ENCODE results near the gene QSOX1.
A peak's percentile ranks its signal among the peaks of the same experiment; 100 is the strongest.

QSOX1 gene

DNA sequence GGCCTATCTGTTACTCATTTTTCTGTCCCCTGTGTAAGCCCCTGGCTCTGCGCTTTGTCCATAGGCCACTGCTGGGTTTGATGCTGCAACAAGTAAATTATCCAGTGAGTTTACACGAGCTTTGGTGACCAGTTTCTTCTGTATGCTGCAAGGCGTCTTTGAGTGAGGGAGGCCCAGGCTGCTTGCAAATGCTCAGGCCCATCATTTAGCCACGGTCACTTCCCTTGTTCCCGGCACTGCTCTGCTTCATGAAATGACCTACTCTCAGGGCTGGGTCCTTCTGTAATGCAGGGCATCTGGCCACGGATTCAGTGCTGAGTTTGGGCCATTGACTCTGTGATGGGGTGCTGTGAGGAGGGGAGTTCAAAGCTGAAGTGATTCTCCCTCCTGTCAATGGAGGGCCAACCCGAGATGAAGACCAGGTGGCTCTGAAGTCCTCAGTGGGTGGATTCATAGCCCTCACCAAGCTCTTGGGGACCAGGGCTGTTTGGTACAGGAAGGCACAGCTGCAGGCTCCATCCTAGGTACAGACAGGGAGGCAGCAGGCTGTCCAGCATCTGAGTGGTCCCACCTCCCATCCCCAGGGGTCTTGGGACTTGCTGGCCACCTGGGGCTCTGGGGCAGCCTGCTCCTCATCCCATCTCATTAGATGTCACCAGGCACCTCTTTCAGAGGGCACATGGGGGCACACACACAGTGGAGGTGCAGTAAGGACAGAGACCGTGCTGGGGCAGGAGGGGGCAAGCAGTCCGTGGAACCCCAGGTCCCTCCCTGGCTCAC, 97.0 kb downstream of the QSOX1 start:
- no peak for DNase-seq (ENCODE audit: low spot score)

DNA sequence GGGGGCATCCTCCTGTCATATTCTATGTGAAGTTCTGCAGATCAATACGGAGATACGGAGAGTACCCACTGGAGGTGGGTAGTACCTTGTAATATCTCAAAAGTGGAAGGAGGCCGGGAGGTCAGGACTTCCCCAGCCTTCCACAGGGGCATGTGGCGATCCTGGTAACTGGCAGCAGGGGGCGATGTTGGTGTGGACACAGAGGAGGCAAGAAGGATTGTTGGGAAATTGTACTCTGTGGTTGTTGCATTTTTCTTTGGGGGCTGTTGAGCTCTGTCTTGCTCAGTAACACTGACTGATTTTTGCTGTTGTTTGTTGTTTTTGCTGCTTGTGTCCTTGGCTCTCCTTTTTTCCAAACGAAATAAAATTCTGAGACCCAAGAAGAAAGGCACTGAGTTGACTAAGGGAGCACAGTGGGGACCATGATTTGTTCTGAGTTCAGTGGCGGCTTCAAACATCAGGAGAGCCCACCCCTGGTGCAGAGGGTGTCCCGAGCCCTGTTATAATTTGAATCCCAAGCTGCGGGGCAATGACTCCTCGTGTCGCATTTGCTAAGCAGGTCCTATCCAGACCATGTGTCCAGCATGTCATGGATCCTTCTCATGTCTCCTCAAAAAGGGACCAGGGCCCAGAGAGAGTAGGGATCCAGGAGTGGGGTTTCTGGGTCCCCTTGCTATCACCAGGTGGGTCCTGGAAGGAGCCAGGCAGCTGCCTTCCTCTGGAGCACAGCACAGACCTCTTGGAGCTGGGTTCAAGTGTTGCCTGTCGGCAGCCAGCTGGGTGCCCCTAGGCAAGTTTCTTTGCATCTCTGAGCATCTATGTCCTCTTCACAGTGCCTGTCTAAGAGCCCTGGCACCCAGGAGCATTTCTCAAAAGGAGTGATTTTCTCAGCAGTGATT, 98.2 kb downstream of the QSOX1 start:
- peak; percentile 79 for DNase-seq (ENCODE audit: low spot score)

Measured in AG08396 (cell line).